ENCODE measurements around the gene LYPLA2. TPM values are rescaled to one million over a fixed set of nuclear protein-coding genes. Genes with fewer than 3 reads are reported as not detected.
A peak's percentile ranks its signal among the peaks of the same experiment; 100 is the strongest.

The LYPLA2 gene
- total RNA-seq (10 to 100 TPM; 52.6 to 55.8 TPM), polyA plus RNA-seq (100 to 1,000 TPM; 110 to 151 TPM)

GRCh38 chr1:23790696-23791515 lies at the start of gene LYPLA2:
TSS of gene LYPLA2 (plus strand) at chr1:23791145. CDS start at chr1:23792683, 1,538 bp downstream.
- peak within 1 kb of the TSS; percentile 91 to 98 (median 97) for H3K27ac Mint-ChIP-seq
- Histone ChIP-seq H3K36me3 (ENCODE audit: insufficient read depth, low read length) (peaks cover 19% of the 10 kb centered on the region), H3K27ac (ENCODE audit: low read depth, low read length) (peak within 1 kb of the TSS; percentile 70), H3K9me3 (ENCODE audit: control insufficient read depth in 1 of 2, low read length in 2 of 2) (no peaks in the 10 kb centered on the region), H3K27me3 (ENCODE audit: insufficient read depth, low read length) (no peaks in the 10 kb centered on the region), H3K4me3 (ENCODE audit: low read length in 2 of 2) (peak within 1 kb of the TSS; percentile 82 to 84), H3K4me1 (ENCODE audit: insufficient read depth, low read length) (peaks cover 28% of the 10 kb centered on the region)
- POLR2A ChIA-PET (ENCODE audit: partially characterized antibody), result interaction anchor here (0.6 to 6.4 kb wide), 8 partner anchors 10 to 183 kb away, joined by 3 to 64 read pairs (median 7); partner anchors contain the start of genes ELOA, GALE, HMGCL and PITHD1
- no peaks in the 10 kb centered on the region for H3K27me3 Mint-ChIP-seq
- H3K4me3 Mint-ChIP-seq, result peak within 1 kb of the TSS; percentile 89 to 99 (median 98)
- CTCF ChIA-PET (ENCODE audit: partially characterized antibody), result interaction anchor here (1.4 to 1.5 kb wide), 2 partner anchors 16 to 19 kb away, joined by 4 to 7 read pairs; no protein-coding TSS in a partner anchor
- H3K9me3 Mint-ChIP-seq, result peaks cover 0 to 3% (median 0%) of the 10 kb centered on the region in 8 donors
- peaks cover 25 to 42% of the 10 kb centered on the region in 2 donors for H3K36me3 Mint-ChIP-seq
- intact Hi-C loops (cut with micrococcal nuclease), result loop anchor here (1.0 kb wide), 3 partner anchors 9 to 100 kb away; partner anchors contain the start of genes GALE, PITHD1 and RPL11
- H3K4me1 Mint-ChIP-seq, result peaks cover 10 to 40% (median 23%) of the 10 kb centered on the region in 4 donors
- peak; percentile 78 to 89 (median 78) for DNase-seq

DNA sequence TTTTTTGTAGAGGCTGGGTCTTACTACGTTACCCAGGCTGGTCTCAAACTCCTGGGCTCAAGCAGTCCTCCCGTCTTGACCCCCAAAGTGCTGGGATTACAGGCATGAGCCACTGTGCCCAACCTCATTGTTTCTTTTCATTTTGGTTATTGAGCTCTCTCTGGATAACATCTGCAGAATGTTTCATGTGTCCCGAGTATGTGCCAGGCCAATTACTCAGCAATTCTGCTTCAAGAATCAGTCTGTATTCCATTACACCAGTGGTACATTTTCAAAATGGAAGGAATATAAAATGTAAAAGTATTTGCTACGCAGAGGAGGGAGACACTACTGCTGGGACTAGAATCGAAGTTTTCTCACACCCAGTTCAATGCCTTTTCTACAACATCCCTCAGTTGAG lies 49.3 kb upstream of the LYPLA2 start:
- H3K4me3 Mint-ChIP-seq, result peak overlapping the region in 4 of 8 donors; percentile 91 to 95 (median 92)
- no peaks in the 10 kb centered on the region for H3K27me3 Mint-ChIP-seq
- no peaks in the 10 kb centered on the region for H3K9me3 Mint-ChIP-seq
- Histone ChIP-seq H3K27me3 (ENCODE audit: insufficient read depth, low read length) (no peaks in the 10 kb centered on the region), H3K9me3 (ENCODE audit: control insufficient read depth in 1 of 2, low read length in 2 of 2) (no peaks in the 10 kb centered on the region), H3K36me3 (ENCODE audit: insufficient read depth, low read length) (no peaks in the 10 kb centered on the region), H3K27ac (ENCODE audit: low read depth, low read length) (no peak overlapping the region), H3K4me3 (ENCODE audit: low read length in 2 of 2) (no peak overlapping the region), H3K4me1 (ENCODE audit: insufficient read depth, low read length) (peaks cover 35% of the 10 kb centered on the region)
- peaks cover 2 to 17% of the 10 kb centered on the region in 2 donors for H3K36me3 Mint-ChIP-seq
- peak overlapping the region in 3 of 7 donors; percentile 85 to 95 (median 95) for H3K27ac Mint-ChIP-seq
- H3K4me1 Mint-ChIP-seq, result peaks cover 21 to 38% (median 29%) of the 10 kb centered on the region in 4 donors
- ChIA-PET CTCF (ENCODE audit: partially characterized antibody) (interaction anchor here (1.0 kb wide), 1 partner anchor 30 kb away, joined by 3 read pairs; no protein-coding TSS in a partner anchor), POLR2A (ENCODE audit: partially characterized antibody) (no interaction called here)
- intact Hi-C loops (cut with micrococcal nuclease), result loop anchor here (5.0 kb wide), 1 partner anchor 36 kb away; the partner anchor contains the start of gene PITHD1
- DNase-seq, result no peak

DNA sequence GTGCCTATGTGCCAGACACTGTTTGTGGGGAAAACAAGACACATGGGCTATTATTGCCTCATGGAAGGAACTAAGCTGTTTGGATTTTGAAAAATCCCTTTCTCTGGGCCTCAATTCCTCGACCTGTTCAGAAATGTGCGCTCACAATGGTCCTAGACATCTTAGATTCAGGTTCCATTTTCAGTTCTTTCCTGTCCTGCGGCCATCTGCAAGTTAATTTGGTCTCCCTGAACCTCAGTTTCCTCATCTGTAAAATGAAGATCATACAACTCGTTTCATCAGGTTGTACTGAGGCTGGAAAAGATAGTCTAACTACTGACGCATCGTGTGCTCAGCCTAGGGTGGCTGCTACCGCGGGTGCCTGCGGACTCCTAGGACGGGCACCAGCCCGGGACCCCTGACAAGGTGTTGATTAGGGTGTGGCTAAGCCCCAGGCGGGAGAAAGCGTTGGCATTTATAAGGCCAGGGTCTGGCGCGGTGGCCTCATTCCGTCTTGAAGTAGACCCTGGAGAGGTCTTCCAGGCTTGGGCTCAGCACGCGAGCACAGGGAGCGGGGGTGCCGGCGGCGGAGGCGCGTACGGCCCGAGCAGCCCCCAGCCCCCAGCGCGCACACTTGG lies 48.2 kb upstream of the LYPLA2 start:
- CTCF ChIA-PET (ENCODE audit: partially characterized antibody), result interaction anchor here (2.3 kb wide), 1 partner anchor 29 kb away, joined by 8 read pairs; no protein-coding TSS in a partner anchor
- peak overlapping the region; percentile 87 for H3K27ac ChIP-seq (ENCODE audit: low read depth, low read length)
- intact Hi-C loops (cut with micrococcal nuclease), result loop anchor here (1.0 to 5.0 kb wide), 2 partner anchors 35 to 51 kb away; partner anchors contain the start of genes PITHD1 and RPL11
- H3K4me1 ChIP-seq (ENCODE audit: insufficient read depth, low read length), result peaks cover 45% of the 10 kb centered on the region
- H3K4me3 ChIP-seq (ENCODE audit: low read length in 2 of 2), result peak overlapping the region; percentile 75 to 89
- no peaks in the 10 kb centered on the region for H3K27me3 ChIP-seq (ENCODE audit: insufficient read depth, low read length)
- H3K36me3 ChIP-seq (ENCODE audit: insufficient read depth, low read length), result no peaks in the 10 kb centered on the region
- Mint-ChIP-seq H3K9me3 (no peaks in the 10 kb centered on the region), H3K36me3 (peaks cover 7 to 25% of the 10 kb centered on the region in 2 donors), H3K27me3 (no peaks in the 10 kb centered on the region), H3K4me1 (peaks cover 31 to 50% (median 40%) of the 10 kb centered on the region in 4 donors), H3K4me3 (peak overlapping the region; percentile 86 to 95 (median 91)), H3K27ac (peak overlapping the region; percentile 85 to 95 (median 94))
- no peaks in the 10 kb centered on the region for H3K9me3 ChIP-seq (ENCODE audit: control insufficient read depth in 1 of 2, low read length in 2 of 2)
- POLR2A ChIA-PET (ENCODE audit: partially characterized antibody), result interaction anchor here (0.8 to 3.2 kb wide), 10 partner anchors 9 to 82 kb away, joined by 3 to 40 read pairs (median 7); partner anchors contain the start of genes HMGCL, LYPLA2, PITHD1 and RPL11
- no peak for DNase-seq

DNA sequence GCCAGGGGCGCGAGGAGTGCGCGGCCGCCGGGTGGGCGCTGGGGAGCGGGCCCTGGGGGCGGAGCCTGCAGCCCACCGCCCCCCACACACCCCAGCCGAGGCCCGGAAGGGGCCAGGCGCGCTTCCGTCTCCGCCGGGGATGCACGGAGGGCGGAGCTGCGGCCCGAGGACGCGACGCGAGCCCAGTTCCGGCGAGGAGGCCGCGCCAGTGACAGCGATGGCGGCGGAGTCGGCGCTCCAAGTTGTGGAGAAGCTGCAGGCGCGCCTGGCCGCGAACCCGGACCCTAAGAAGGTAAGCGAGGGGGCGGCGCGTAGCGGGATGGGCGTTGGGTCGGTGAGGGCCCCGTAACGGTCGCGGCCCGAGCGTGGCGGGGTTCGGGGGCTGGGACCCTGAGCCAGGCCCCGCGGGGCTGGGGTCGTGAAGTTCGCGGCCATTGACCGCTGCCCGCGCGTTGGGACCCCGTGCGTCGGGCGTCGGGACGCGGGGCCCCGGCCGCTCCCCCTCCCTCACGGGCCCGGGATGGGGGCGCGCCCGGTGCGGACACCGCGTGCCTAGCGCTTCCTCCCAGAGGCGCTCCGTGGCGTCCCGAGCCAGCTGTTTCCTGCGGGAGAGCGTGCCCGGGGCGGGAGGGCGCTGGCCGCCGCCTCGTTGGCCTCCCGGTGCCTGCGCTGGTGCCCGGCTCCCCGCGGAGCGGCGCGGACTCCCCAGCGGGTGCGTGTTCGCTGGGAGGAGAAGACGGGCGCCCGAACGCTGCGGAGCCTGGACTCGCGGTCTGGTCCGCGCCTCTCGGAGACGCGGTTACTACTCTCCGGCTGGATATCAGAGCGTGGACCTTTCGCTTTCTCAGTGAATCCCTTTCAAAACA lies 47.4 kb upstream of the LYPLA2 start, which contains the start of gene ELOA:
ELOA (plus strand) TSS at position 185 of the 866 bp plus-strand sequence; CDS start at position 218, 33 bp downstream.
- Histone ChIP-seq H3K4me3 (ENCODE audit: low read length in 2 of 2) (peak within 1 kb of the TSS; percentile 75 to 89), H3K36me3 (ENCODE audit: insufficient read depth, low read length) (no peaks in the 10 kb centered on the region), H3K27ac (ENCODE audit: low read depth, low read length) (peak within 1 kb of the TSS; percentile 87), H3K9me3 (ENCODE audit: control insufficient read depth in 1 of 2, low read length in 2 of 2) (no peaks in the 10 kb centered on the region), H3K27me3 (ENCODE audit: insufficient read depth, low read length) (no peaks in the 10 kb centered on the region), H3K4me1 (ENCODE audit: insufficient read depth, low read length) (peaks cover 51% of the 10 kb centered on the region)
- intact Hi-C loops (cut with micrococcal nuclease), result loop anchor here (1.0 to 5.0 kb wide), 2 partner anchors 34 to 52 kb away; partner anchors contain the start of genes PITHD1 and RPL11
- Mint-ChIP-seq H3K9me3 (no peaks in the 10 kb centered on the region), H3K4me3 (peak within 1 kb of the TSS; percentile 91 to 97 (median 92)), H3K4me1 (peaks cover 38 to 57% (median 46%) of the 10 kb centered on the region in 4 donors), H3K27me3 (no peaks in the 10 kb centered on the region), H3K27ac (peak within 1 kb of the TSS; percentile 92 to 95 (median 94)), H3K36me3 (peaks cover 7 to 31% of the 10 kb centered on the region in 2 donors)
- CTCF ChIA-PET (ENCODE audit: partially characterized antibody), result interaction anchor here (2.3 kb wide), 1 partner anchor 28 kb away, joined by 8 read pairs; no protein-coding TSS in a partner anchor
- DNase-seq, result peak; percentile 74 to 78 (median 77)
- POLR2A ChIA-PET (ENCODE audit: partially characterized antibody), result interaction anchor here (0.6 to 3.2 kb wide), 14 partner anchors 8 to 241 kb away, joined by 3 to 40 read pairs (median 4); partner anchors contain the start of genes HMGCL, LYPLA2, PITHD1 and RPL11

DNA sequence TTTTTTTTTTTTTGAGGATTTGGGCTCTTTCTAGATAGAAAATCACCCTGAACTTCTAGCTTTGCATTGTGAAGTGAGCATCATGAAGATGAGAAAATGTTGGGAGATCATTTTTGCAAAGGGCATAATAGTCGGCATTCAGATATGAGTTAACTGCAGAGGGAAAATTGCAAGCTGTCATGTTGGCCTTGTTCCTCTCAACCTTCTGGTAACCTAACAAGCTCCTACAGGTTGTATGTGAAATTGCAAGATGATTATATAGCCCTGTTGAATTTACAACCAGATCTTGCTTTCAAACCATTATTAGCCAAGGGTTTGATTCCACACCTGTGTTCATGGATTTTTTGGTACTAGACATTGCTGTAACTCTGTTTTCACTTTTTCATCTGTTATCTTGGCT lies 45.4 kb upstream of the LYPLA2 start:
- Mint-ChIP-seq H3K27me3 (no peaks in the 10 kb centered on the region), H3K4me3 (peak overlapping the region; percentile 55 to 97 (median 92)), H3K36me3 (peaks cover 8 to 44% of the 10 kb centered on the region in 2 donors), H3K4me1 (peaks cover 39 to 68% (median 50%) of the 10 kb centered on the region in 4 donors), H3K9me3 (no peaks in the 10 kb centered on the region), H3K27ac (peak overlapping the region in 6 of 7 donors; percentile 48 to 94 (median 68))
- Histone ChIP-seq H3K27me3 (ENCODE audit: insufficient read depth, low read length) (no peaks in the 10 kb centered on the region), H3K36me3 (ENCODE audit: insufficient read depth, low read length) (peaks cover 5% of the 10 kb centered on the region), H3K9me3 (ENCODE audit: control insufficient read depth in 1 of 2, low read length in 2 of 2) (no peaks in the 10 kb centered on the region), H3K4me3 (ENCODE audit: low read length in 2 of 2) (no peak overlapping the region), H3K27ac (ENCODE audit: low read depth, low read length) (no peak overlapping the region), H3K4me1 (ENCODE audit: insufficient read depth, low read length) (peaks cover 56% of the 10 kb centered on the region)
- DNase-seq, result peak in 4 of 5 donors; percentile 21 to 37 (median 28)
- intact Hi-C loops (cut with micrococcal nuclease), result no loop called here
- CTCF ChIA-PET (ENCODE audit: partially characterized antibody), result interaction anchor here (0.7 to 1.6 kb wide), 4 partner anchors 9 to 54 kb away, joined by 3 to 5 read pairs (median 4); partner anchors contain the start of gene RPL11
- POLR2A ChIA-PET (ENCODE audit: partially characterized antibody), result interaction anchor here (0.7 to 3.2 kb wide), 3 partner anchors 13 to 54 kb away, joined by 3 to 40 read pairs (median 3); partner anchors contain the start of gene RPL11

DNA sequence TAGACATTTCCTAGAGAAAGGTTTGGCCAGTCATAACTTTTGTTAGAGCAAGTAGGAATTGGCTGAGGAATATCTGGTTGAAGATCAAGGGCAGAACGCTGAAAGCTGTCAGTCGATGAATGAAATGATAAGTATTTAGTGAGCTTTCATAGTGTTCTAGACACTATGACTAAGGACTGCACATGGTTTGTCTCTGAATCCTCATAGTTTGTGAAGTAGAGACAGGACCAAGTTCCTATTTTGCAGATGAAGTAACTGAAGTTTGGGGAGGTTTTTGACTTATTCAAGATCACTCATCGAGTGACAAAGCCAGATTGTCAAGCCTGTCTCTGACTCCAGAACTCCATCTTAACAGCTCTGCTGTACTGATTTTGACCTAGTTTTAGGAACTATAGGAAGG lies 42.9 kb upstream of the LYPLA2 start:
- CTCF ChIA-PET (ENCODE audit: partially characterized antibody), result interaction anchor here (1.3 to 2.0 kb wide), 3 partner anchors 10 to 49 kb away, joined by 3 to 12 read pairs (median 3); no protein-coding TSS in a partner anchor
- Mint-ChIP-seq H3K27ac (peak overlapping the region in 5 of 7 donors; percentile 1 to 62 (median 57)), H3K27me3 (no peaks in the 10 kb centered on the region), H3K9me3 (no peaks in the 10 kb centered on the region), H3K4me3 (peak overlapping the region in 2 of 8 donors; percentile 5 to 10), H3K36me3 (peaks cover 20 to 60% of the 10 kb centered on the region in 2 donors), H3K4me1 (peaks cover 34 to 59% (median 44%) of the 10 kb centered on the region in 4 donors)
- Histone ChIP-seq H3K36me3 (ENCODE audit: insufficient read depth, low read length) (peaks cover 30% of the 10 kb centered on the region), H3K27me3 (ENCODE audit: insufficient read depth, low read length) (no peaks in the 10 kb centered on the region), H3K4me1 (ENCODE audit: insufficient read depth, low read length) (peaks cover 44% of the 10 kb centered on the region), H3K9me3 (ENCODE audit: control insufficient read depth in 1 of 2, low read length in 2 of 2) (no peaks in the 10 kb centered on the region), H3K4me3 (ENCODE audit: low read length in 2 of 2) (no peak overlapping the region), H3K27ac (ENCODE audit: low read depth, low read length) (no peak overlapping the region)
- POLR2A ChIA-PET (ENCODE audit: partially characterized antibody), result interaction anchor here (0.7 kb wide), 1 partner anchor 251 kb away, joined by 3 read pairs; no protein-coding TSS in a partner anchor
- intact Hi-C loops (cut with micrococcal nuclease), result no loop called here
- no peak for DNase-seq

All from CD4-positive, alpha-beta memory T cell (primary cell).